HG03103 (cell line): ENCODE data around the gene SLC25A28.
"Not testable (repeated sequence)": the region's sequence is repeated elsewhere in the genome, so short reads cannot be mapped to it uniquely, and the experiment has no call there.

Experiments used
- ATAC-seq: cut with Tn5 transposase; IDR thresholded peaks from one replicate; pipeline ENCODE4 v1.9.1; 2021; ENCODE audit warnings: low read depth; ENCODE audit not compliant: unreplicated experiment

The SLC25A28 gene

DNA sequence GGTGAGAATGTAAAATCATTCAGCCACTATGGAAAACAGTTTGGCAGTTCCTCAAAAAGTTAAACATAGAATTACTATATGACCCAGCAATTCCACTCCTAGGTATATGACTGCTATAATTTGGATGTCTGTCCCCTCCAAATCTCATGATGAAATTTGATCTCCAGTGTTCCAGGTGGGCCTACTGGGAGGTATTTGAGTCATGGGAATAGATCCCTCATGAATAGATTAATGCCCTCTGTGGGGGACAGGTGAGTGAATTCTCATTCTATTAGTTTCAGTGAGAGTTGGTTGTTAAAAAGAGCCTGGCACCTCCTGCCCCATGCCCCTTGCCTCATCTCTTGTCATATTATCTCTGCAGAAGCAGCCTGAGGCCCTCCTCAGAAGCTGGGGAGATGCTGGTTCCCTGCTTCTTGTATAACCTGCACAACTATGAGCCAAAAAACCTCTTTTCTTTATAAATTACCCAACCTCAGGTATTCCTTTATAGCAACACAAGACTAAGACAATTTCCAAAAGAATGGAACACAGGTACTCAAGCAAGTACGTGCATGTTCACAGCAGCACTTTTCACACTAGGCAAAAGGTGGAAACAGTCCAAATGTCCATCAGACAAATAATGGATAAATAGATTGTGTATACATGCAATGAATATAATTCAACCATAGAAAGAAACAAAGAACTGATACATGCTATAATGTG, 8.8 kb upstream of the SLC25A28 start:
- no peak for ATAC-seq

- not testable (repeated sequence) for ATAC-seq
Measured at GRCh38 chr10:99625124-99625523, 4.9 kb upstream of the SLC25A28 start.

GRCh38 chr10:99623919-99624318, 3.7 kb upstream of the SLC25A28 start:
- no peak for ATAC-seq

GRCh38 chr10:99621454-99622251, 1.4 kb upstream of the SLC25A28 start:
- no peak for ATAC-seq

DNA sequence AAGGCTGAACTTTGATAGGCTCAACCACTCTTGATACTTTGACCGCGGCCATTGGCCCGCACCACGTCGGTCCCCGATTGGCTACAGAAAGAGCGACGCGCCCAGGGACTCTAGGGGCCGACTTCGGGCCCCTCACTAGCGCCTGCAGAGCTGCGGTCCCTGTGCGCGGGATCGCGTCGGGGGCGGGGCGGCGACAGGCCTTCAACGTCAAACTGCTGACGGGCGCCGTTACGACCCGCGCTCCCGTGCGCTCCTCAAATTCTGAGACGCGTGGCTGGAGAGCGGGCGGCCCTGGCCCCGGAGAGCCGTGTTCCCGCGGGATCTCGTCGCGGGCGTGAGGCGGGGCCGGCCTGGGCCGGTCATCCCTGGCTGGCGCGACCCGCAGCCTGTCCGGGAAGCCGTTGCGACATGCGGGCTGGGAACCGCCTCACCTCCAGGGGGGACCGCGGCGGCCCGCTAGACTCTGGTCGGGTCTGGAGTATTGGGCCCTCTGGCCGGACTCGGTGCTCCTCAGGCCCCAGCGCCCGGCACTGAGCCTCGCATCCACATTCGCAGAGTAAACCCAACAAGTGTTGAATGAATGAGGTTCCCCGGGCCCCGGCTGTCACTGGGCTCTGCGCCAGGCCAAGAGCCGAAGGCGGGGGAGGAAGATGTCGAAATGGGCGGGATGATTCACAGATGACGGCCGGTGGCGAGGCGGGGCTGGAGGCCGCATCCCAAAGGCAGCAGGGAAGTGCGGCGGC, 643 bp upstream of the SLC25A28 start:
- peak; percentile 81 for ATAC-seq

DNA sequence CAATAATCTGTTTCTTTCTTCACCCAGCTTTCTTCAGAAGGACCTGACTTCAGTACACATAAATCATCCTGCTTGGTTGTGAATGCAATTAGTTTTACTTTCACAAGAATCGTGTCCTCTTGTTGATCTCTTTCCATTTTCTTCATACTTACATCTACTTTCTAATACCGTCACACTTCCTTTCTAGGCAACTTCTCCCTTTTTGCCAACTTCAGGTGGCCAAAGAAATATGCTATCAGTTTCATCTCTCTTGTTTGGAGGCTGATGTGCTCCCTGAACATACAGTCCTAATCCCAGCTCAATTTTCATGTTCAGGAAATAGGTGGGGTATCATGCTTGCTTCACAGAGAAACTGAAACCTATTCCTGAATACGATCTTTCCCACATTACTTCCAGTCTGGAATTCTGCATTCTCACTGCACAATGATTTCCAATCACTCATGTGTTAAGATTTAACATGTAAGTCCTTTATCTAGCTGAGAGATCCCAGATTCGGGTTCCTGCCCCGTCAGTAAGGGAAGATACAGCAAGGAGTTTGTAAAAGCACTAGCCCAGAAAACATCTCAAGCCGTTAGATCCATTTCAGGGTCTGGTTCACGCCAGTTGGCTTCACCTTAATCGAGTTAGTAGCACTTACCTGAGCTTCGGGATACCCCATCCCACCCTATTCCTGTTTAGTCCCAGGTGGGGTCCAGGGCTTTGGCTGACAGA, 994 bp downstream of the SLC25A28 start:
- no peak for ATAC-seq

DNA sequence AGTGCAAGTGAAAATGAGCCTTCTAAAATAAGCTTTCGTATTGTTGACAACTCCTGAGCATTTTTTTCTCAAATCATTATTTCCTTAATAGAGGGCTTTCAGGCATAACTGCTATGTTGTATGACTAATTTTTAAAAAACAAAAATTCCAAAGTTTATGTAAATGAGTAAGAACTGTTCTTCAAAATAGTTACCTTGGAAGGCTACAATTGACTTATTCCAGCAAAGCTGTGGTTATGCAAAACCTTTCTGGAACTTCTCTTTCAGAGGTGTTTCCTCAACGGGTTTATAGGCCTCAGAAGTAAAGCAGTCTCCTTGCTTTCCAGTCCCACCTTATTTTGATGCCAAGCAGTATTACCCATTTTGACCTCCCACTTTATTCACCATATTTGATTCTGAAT, 2.5 kb downstream of the SLC25A28 start:
- ATAC-seq: no peak

DNA sequence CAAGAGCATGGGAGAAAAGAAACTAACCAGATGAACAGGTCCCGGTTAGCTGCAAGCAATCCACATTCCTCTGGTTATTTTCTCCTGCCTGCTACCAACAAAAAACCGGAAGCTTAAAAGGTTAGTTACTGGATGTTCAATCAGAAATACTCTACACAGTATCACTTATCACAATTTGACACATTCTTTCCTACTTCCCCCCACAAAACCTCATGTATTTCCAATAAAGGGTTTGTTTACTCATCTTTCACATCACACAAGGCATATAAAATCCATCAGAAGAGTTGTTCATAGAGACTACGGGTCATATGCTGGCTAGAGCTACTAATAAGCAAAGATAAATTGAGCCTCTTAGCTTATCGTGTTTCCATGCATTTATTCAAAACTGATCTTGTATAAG, 4.8 kb downstream of the SLC25A28 start:
- ATAC-seq: no peak

- ATAC-seq: no peak
Measured at GRCh38 chr10:99612167-99612831, 7.9 kb downstream of the SLC25A28 start.

GRCh38 chr10:99611326-99611725, 8.9 kb downstream of the SLC25A28 start:
- ATAC-seq: no peak

DNA sequence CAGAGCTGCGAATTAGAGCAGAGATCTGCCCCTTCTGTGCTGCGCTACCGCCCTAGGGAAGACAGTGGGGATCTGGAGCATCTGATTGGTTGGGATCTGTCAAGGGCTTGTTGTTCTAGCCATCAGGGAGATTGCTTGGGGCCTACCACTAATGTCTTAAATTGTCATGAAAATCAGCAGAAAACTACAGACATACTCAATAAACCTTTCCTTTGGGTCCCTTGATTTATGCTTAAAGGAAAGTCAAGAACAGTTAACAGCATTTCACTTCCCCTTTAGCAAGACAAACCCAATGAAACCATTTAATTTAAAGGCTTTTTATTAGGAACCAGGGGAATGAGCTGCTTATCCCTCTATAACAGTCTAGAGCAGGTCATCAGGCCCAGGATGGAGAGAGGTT, 10.0 kb downstream of the SLC25A28 start:
- ATAC-seq: no peak

DNA sequence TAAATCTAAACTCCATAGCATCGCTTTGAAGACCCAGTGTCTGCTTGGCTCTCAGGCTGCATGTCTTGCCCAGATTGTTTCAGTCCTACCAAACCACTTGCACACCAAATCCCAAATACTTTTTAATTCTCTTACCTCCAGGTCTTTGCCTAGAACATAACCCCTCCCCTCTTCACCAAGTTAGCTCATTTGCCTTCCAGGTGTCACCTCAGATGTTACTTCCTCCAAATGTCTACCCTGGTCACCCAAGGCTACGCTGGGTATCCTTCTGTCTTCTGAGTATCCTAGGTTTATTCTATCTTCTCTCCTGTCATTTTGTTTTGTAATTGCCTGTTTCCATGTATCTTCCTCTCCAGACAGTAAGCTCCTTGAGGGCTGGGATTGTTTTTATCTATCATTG, 11.1 kb downstream of the SLC25A28 start:
- ATAC-seq: no peak

GRCh38 chr10:99605351-99605750, 14.9 kb downstream of the SLC25A28 start:
- no peak for ATAC-seq

DNA sequence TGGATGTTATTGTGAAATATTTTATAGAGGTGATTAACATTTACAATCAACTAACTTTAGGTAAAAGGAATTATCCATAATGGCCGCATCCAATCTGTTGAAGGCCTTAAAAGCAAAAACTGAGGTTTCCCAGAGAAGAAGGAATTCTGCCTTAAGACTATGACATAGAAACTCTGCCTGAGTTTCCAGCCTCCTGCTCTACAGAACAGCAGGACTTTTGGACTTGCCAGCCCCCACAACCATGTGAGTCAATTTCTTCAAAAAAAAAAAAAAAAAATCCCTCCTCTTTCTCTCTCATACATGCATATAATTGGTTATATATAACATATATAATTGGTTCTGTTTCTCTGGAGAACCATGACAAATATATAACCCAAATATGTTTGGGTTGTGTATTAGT, 15.4 kb downstream of the SLC25A28 start:
- no peak for ATAC-seq

DNA sequence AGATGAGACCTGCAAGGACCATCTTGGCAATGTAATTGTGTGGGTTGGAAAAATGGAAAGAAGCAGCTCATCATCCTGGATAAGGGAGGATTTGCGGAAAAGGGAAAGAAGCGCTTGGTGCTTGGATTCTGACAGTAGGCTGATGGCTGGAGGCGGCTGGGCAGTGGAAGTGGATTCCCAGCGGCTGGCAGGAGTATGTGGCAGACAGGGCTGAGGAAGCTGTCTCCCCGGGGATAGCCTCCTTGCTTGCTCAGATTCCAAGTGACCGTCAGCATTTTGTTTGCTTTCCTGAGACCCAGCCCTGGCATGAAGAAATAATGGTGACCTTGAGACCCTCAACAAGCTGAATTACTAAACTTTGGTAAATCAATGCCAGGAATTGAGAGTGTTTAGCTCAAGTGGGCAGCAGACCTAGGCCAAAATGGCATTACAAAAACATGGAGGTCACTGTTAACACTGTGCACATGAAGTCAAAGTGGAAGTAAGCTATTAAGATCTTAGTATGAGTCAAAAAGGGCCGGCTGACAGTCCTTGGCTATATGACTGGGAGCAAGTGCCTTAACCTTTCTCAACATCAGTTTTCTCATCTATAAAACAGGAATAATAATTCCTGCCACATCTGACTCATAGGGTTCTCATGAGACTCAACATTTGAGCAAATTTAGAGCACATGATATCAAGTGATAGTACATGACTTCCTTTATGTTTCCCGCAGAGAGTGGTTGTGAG, 21.3 kb downstream of the SLC25A28 start:
- ATAC-seq: no peak

GRCh38 chr10:99598011-99598410, 22.2 kb downstream of the SLC25A28 start:
- ATAC-seq: no peak

DNA sequence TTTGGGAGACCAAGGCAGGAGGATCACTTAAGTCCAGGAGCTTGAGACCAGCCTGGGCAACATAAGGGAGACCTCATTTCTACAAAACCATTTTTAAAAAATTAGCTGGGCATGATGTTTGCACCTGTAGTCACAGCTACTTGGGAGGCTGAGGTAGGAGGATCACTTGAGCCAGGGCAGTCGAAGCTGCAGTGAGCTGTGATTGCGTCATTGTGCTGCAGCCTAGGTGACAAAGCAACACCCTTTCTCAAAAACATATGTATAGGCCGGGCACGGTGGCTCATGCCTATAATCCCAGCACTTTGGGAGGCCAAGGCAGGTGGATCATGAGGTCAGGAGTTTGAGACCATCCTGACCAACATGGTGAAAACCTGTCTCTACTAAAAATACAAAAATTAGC, 23.5 kb downstream of the SLC25A28 start:
- not testable (repeated sequence) for ATAC-seq

GRCh38 chr10:99595770-99596465, 24.3 kb downstream of the SLC25A28 start:
- no peak for ATAC-seq

- no peak for ATAC-seq
Measured at GRCh38 chr10:99595236-99595635, 25.0 kb downstream of the SLC25A28 start.
